ENCODE data around the gene ZSCAN23. TPM values are rescaled to one million over a fixed set of nuclear protein-coding genes. Genes with fewer than 3 reads are reported as not detected.

The ZSCAN23 gene
- total and polyA plus RNA-seq, 9 of the 15 experiments (the other 6 are each of a cell fraction or from before 2014, with no cell fraction given), result 0.05 to 0.29 (median 0.21) TPM; not detected in 1

DNA sequence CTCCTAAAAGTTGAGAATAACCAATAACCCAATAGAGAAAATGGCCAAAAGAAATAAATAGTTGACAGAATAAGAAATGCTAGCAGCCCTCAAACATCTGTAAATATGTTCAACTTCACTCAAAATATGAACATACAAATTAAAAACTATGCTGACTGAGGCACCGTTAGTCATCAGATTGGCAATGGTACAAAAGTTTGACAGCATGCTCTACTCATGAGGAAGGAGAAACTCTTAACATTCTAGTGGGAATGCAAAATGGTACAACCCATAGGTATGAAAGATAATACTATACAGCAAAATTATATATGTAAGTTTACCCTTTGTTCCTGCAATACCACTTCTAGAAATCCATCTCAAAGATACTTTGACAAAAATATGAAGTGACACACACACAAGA lies 42.1 kb downstream of the ZSCAN23 start:
- in situ Hi-C loops (cut with MboI) (no loop called here), intact Hi-C loops (cut with micrococcal nuclease) (loop anchor here (2.0 kb wide), 1 partner anchor 142 kb away; no protein-coding TSS in a partner anchor)
- peak overlapping the region; percentile 7; the same call in 1 of the 2 replicates for H2AFZ ChIP-seq (ENCODE audit: low read depth, low read length)
- H3K9me3 ChIP-seq (replicated peaks; ENCODE audit: control insufficient read depth, insufficient read depth, low read depth, low read length), result no peaks in the 10 kb centered on the region
- DNase-seq (ENCODE audit: extremely low read depth in 1 of 4, low spot score in 3 of 4), result peak in 1 of 4 experiments; percentile 43
- no TSS peak for BruUV-seq (replicated peaks)
- no peak overlapping the region for H3K4me3 ChIP-seq
- ATAC-seq, result no peak
- CTCF ChIA-PET (ENCODE audit: low intra/inter-chr PET ratio), result no interaction called here
- H3K9me1 ChIP-seq (ENCODE audit: control insufficient read depth, insufficient read depth, low read length), result no peaks in the 10 kb centered on the region
- H4K20me1 ChIP-seq (replicated peaks; ENCODE audit: control insufficient read depth, insufficient read depth, low read length), result no peaks in the 10 kb centered on the region
- POLR2A ChIA-PET, result interaction anchor here (1.0 kb wide), 1 partner anchor 591 kb away, joined by 3 read pairs; a partner anchor contains a TSS
- H3K27ac ChIP-seq (ENCODE audit: extremely low read depth, low read depth, low read length), result no peak overlapping the region
- peaks cover 21% of the 10 kb centered on the region for H3K36me3 ChIP-seq (ENCODE audit: control insufficient read depth, insufficient read depth, low read length)
- H3K4me1 ChIP-seq (replicated peaks in 1 of 2; ENCODE audit: control insufficient read depth in 2 of 2, insufficient read depth in 2 of 2, low read length in 2 of 2), result peaks cover 21 to 33% of the 10 kb centered on the region in 2 experiments
- no peaks in the 10 kb centered on the region for H3K27me3 ChIP-seq (ENCODE audit: control insufficient read depth in 2 of 2, insufficient read depth in 2 of 2, low read length in 2 of 2)
- no peak overlapping the region for H3K9ac ChIP-seq (ENCODE audit: insufficient read depth in 1 of 2, low read depth in 2 of 2, low read length in 2 of 2)
- H3K4me2 ChIP-seq (ENCODE audit: insufficient read depth, low read length), result no peak overlapping the region
- WGBS (ENCODE audit: insufficient coverage, low coverage, missing lambda C conversion rate), result 3% methylated on average over 1 of the region's 1 CpG
- FAIRE-seq, result no peak
- H3K79me2 ChIP-seq (ENCODE audit: control insufficient read depth, insufficient read depth, low read length), result peaks cover 41% of the 10 kb centered on the region
- TF ChIP-seq, protein P1, sequence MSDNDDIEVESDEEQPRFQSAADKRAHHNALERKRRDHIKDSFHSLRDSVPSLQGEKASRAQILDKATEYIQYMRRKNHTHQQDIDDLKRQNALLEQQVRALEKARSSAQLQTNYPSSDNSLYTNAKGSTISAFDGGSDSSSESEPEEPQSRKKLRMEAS (CRISPR knock-in tag; IDR thresholded peaks at IDR 0.05), result no peak
- TF ChIP-seq EHMT2 (IDR thresholded peaks at IDR 0.05) (0 out of 2 replicates have a peak, but pooled peaks have one; percentile 25), FOSL1 (tag; conservative IDR thresholded peaks at IDR 0.05) (0 out of 2 replicates have a peak, but pooled peaks have one; percentile 25), MEIS2 (IDR thresholded peaks at IDR 0.05; ENCODE audit: partially characterized antibody) (peak; percentile 64), NFIC (IDR thresholded peaks at IDR 0.05) (peak; percentile 67), JUND (IDR thresholded peaks at IDR 0.05; ENCODE audit: borderline replicate concordance, low read depth, low read length) (peak; percentile 33; the same call in 1 of the 2 replicates), JUND (tag; IDR thresholded peaks at IDR 0.05; ENCODE audit: borderline replicate concordance, low read depth, low read length) (no peak), CHD2 (IDR thresholded peaks at IDR 0.05; ENCODE audit: low read depth, low read length) (no peak), MTA2 (IDR thresholded peaks at IDR 0.05; ENCODE audit: low read depth) (no peak)
- TF ChIP-seq, protein P2, sequence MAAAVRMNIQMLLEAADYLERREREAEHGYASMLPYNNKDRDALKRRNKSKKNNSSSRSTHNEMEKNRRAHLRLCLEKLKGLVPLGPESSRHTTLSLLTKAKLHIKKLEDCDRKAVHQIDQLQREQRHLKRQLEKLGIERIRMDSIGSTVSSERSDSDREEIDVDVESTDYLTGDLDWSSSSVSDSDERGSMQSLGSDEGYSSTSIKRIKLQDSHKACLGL (CRISPR knock-in tag; IDR thresholded peaks at IDR 0.05; ENCODE audit: borderline replicate concordance, poor library complexity, severe bottlenecking), result no peak
- TF ChIP-seq, protein P3, sequence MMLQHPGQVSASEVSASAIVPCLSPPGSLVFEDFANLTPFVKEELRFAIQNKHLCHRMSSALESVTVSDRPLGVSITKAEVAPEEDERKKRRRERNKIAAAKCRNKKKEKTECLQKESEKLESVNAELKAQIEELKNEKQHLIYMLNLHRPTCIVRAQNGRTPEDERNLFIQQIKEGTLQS (IDR thresholded peaks at IDR 0.05), result peak; percentile 23; the same call in 1 of the 2 replicates
- TF ChIP-seq, protein P3 (CRISPR knock-in tag; conservative IDR thresholded peaks at IDR 0.05), result no peak
- TF ChIP-seq, protein P4, sequence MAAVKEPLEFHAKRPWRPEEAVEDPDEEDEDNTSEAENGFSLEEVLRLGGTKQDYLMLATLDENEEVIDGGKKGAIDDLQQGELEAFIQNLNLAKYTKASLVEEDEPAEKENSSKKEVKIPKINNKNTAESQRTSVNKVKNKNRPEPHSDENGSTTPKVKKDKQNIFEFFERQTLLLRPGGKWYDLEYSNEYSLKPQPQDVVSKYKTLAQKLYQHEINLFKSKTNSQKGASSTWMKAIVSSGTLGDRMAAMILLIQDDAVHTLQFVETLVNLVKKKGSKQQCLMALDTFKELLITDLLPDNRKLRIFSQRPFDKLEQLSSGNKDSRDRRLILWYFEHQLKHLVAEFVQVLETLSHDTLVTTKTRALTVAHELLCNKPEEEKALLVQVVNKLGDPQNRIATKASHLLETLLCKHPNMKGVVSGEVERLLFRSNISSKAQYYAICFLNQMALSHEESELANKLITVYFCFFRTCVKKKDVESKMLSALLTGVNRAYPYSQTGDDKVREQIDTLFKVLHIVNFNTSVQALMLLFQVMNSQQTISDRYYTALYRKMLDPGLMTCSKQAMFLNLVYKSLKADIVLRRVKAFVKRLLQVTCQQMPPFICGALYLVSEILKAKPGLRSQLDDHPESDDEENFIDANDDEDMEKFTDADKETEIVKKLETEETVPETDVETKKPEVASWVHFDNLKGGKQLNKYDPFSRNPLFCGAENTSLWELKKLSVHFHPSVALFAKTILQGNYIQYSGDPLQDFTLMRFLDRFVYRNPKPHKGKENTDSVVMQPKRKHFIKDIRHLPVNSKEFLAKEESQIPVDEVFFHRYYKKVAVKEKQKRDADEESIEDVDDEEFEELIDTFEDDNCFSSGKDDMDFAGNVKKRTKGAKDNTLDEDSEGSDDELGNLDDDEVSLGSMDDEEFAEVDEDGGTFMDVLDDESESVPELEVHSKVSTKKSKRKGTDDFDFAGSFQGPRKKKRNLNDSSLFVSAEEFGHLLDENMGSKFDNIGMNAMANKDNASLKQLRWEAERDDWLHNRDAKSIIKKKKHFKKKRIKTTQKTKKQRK (IDR thresholded peaks at IDR 0.05; ENCODE audit: borderline replicate concordance, low read depth, low read length), result no peak
- TF ChIP-seq, protein P5, sequence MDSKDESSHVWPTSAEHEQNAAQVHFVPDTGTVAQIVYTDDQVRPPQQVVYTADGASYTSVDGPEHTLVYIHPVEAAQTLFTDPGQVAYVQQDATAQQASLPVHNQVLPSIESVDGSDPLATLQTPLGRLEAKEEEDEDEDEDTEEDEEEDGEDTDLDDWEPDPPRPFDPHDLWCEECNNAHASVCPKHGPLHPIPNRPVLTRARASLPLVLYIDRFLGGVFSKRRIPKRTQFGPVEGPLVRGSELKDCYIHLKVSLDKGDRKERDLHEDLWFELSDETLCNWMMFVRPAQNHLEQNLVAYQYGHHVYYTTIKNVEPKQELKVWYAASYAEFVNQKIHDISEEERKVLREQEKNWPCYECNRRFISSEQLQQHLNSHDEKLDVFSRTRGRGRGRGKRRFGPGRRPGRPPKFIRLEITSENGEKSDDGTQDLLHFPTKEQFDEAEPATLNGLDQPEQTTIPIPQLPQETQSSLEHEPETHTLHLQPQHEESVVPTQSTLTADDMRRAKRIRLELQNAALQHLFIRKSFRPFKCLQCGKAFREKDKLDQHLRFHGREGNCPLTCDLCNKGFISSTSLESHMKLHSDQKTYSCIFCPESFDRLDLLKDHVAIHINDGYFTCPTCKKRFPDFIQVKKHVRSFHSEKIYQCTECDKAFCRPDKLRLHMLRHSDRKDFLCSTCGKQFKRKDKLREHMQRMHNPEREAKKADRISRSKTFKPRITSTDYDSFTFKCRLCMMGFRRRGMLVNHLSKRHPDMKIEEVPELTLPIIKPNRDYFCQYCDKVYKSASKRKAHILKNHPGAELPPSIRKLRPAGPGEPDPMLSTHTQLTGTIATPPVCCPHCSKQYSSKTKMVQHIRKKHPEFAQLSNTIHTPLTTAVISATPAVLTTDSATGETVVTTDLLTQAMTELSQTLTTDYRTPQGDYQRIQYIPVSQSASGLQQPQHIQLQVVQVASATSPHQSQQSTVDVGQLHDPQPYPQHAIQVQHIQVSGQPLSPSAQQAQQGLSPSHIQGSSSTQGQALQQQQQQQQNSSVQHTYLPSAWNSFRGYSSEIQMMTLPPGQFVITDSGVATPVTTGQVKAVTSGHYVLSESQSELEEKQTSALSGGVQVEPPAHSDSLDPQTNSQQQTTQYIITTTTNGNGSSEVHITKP (IDR thresholded peaks at IDR 0.05; ENCODE audit: partially characterized antibody), result peak; percentile 88
